Measurements from ENCODE around the gene FAM3B.
"Not testable (repeated sequence)": the region's sequence is repeated elsewhere in the genome, so short reads cannot be mapped to it uniquely, and the experiment has no call there.

FAM3B gene

GRCh38 chr21:41316200-41317062 is at the start of gene FAM3B:
Gene FAM3B (plus strand): TSS chr21:41316801. CDS start chr21:41316880, 79 bp downstream.
- DNase-seq: peak; percentile 49 to 87

- DNase-seq: no peak
Observed at GRCh38 chr21:41267346-41267745, 49.3 kb upstream of the FAM3B start.

GRCh38 chr21:41269535-41269934 is 47.1 kb upstream of the FAM3B start:
- no peak for DNase-seq

GRCh38 chr21:41277196-41277595 is 39.4 kb upstream of the FAM3B start:
- DNase-seq: no peak

GRCh38 chr21:41277846-41278245 is 38.8 kb upstream of the FAM3B start:
- no peak for DNase-seq

- DNase-seq: no peak
Observed at GRCh38 chr21:41280115-41280919, 36.3 kb upstream of the FAM3B start.

GRCh38 chr21:41282412-41282811 is 34.2 kb upstream of the FAM3B start:
- no peak for DNase-seq

GRCh38 chr21:41283211-41283818 is 33.3 kb upstream of the FAM3B start:
- peak; percentile 70 to 85 for DNase-seq

- DNase-seq: no peak
Observed at GRCh38 chr21:41289431-41289830, 27.2 kb upstream of the FAM3B start.

GRCh38 chr21:41290106-41290799 is 26.3 kb upstream of the FAM3B start:
- no peak for DNase-seq

- DNase-seq: peak in 1 of 2 experiments; percentile 21
Observed at GRCh38 chr21:41294548-41295231, 21.9 kb upstream of the FAM3B start.

GRCh38 chr21:41295721-41296254 is 20.8 kb upstream of the FAM3B start:
- DNase-seq: no peak

- DNase-seq: no peak
Observed at GRCh38 chr21:41302976-41303375, 13.6 kb upstream of the FAM3B start.

GRCh38 chr21:41304068-41304720 is 12.4 kb upstream of the FAM3B start:
- DNase-seq: no peak

GRCh38 chr21:41307219-41307618 is 9.4 kb upstream of the FAM3B start:
- no peak for DNase-seq

- not testable (repeated sequence) for DNase-seq
Observed at GRCh38 chr21:41313285-41314164, 3.1 kb upstream of the FAM3B start.

GRCh38 chr21:41315726-41316125 is 875 bp upstream of the FAM3B start:
- no peak for DNase-seq

- DNase-seq: no peak
Observed at GRCh38 chr21:41317063-41317392, 427 bp downstream of the FAM3B start.

GRCh38 chr21:41317458-41317857 is 857 bp downstream of the FAM3B start:
- peak; percentile 72 to 73 for DNase-seq

- peak; percentile 50 to 69 for DNase-seq
Observed at GRCh38 chr21:41318218-41318617, 1.6 kb downstream of the FAM3B start.
